Effector memory CD4-positive, alpha-beta T cell (primary cell): ENCODE measurements around the gene MTHFR.
A peak's percentile ranks its signal among the peaks of the same experiment; 100 is the strongest.

Experiments used
- DNase-seq, 3 donors: peaks; one replicate each; pipeline ENCODE4 v3.0.0-alpha.2; 2020
- H3K27ac ChIP-seq: 2 replicates; pipeline ENCODE4 v1.7.0; 2013; ENCODE audit warnings: mild to moderate bottlenecking, low read length, moderate library complexity; ENCODE audit not compliant: insufficient read depth, poor library complexity, severe bottlenecking
- H3K27me3 ChIP-seq: replicated peaks from 2 replicates; pipeline ENCODE4 v1.7.0; 2013; ENCODE audit warnings: mild to moderate bottlenecking, low read length; ENCODE audit not compliant: insufficient read depth, control insufficient read depth, poor library complexity, severe bottlenecking
- H3K36me3 ChIP-seq: 2 replicates; pipeline ENCODE4 v1.7.0; 2013; ENCODE audit warnings: mild to moderate bottlenecking, low read length, moderate library complexity; ENCODE audit not compliant: control insufficient read depth, insufficient read depth
- H3K4me1 ChIP-seq: 2 replicates; pipeline ENCODE4 v1.7.0; 2013; ENCODE audit warnings: low read length, mild to moderate bottlenecking; ENCODE audit not compliant: control insufficient read depth, insufficient read depth, poor library complexity, severe bottlenecking
- H3K4me3 ChIP-seq: 2 replicates; pipeline ENCODE4 v1.7.0; 2013; ENCODE audit warnings: low read length, low read depth, mild to moderate bottlenecking; ENCODE audit not compliant: insufficient read depth, poor library complexity, severe bottlenecking
- H3K9me3 ChIP-seq: 2 replicates; pipeline ENCODE4 v1.7.0; 2013; ENCODE audit warnings: mild to moderate bottlenecking, low read length, moderate library complexity; ENCODE audit not compliant: control insufficient read depth

MTHFR gene

GRCh38 chr1:11788549-11789053 is 17.2 kb downstream of the MTHFR start:
- Histone ChIP-seq H3K36me3 (peaks cover 24% of the 10 kb centered on the region), H3K4me1 (peaks cover 9% of the 10 kb centered on the region), H3K4me3 (no peak overlapping the region), H3K27ac (no peak overlapping the region), H3K9me3 (no peaks in the 10 kb centered on the region), H3K27me3 (no peaks in the 10 kb centered on the region)
- DNase-seq, result no peak

DNA sequence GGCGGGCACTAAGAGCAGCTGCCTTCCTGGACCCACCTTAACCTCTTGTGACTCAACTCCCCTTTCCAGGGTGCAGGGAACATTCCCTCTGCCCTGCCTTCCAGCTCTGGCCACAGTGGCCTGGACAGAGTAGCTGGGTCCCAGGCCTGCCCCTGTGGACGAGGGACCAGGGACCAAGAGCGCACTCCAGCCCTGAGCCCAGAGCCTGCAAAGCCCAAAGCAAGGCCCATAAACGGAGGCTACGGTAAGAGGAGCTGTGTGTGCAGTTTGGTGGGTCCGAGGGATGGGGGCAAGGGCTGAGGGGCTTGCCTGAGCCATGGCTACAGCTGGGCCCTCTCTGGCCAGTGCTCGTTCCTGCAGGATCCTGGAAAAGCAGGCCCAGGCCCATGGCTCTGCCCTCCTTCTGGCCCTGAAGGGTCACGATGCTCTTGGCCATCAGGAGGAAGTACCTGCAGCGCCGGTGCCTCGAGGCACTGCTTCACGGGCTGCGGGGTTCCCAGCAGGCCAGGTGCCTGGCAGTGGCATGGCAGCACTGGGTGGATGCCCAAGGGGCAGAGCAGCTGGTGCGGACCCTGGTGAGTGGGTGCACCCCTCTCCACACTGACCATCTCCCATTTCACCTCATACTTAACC is 17.8 kb downstream of the MTHFR start:
- DNase-seq, result no peak

GRCh38 chr1:11787251-11787803 is 18.4 kb downstream of the MTHFR start:
- H3K36me3 ChIP-seq, result peaks cover 18% of the 10 kb centered on the region
- H3K27me3 ChIP-seq, result no peaks in the 10 kb centered on the region
- H3K27ac ChIP-seq, result no peak overlapping the region
- H3K4me3 ChIP-seq, result no peak overlapping the region
- no peak for DNase-seq
- H3K4me1 ChIP-seq, result peaks cover 9% of the 10 kb centered on the region
- no peaks in the 10 kb centered on the region for H3K9me3 ChIP-seq

More for the DNA sequence above, 17.8 kb downstream of the MTHFR start:
- H3K9me3 ChIP-seq, result no peaks in the 10 kb centered on the region
- no peak overlapping the region for H3K4me3 ChIP-seq
- H3K36me3 ChIP-seq, result peaks cover 24% of the 10 kb centered on the region
- peaks cover 9% of the 10 kb centered on the region for H3K4me1 ChIP-seq
- no peak overlapping the region for H3K27ac ChIP-seq
- no peaks in the 10 kb centered on the region for H3K27me3 ChIP-seq

DNA sequence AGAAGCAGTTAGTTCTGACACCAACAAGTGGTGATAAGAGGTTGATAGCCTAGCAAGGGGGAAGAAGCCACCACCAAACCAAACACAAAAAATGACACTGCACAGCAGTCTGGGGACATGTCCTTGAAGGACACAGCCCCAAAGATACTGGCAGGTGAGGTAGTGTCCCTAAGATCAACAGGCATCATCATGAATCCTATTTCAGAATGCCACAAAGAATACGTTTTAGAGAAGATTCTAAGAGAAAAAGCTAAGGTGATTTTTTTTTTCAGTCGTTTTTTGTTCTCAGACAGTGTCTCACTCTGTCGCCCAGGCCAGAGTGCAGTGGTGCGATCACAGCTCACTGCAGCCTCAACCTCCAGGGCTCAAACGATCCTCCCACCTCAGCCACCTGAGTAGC is 19.6 kb downstream of the MTHFR start:
- Histone ChIP-seq H3K4me3 (no peak overlapping the region), H3K27me3 (no peaks in the 10 kb centered on the region), H3K9me3 (no peaks in the 10 kb centered on the region), H3K4me1 (peaks cover 9% of the 10 kb centered on the region), H3K27ac (no peak overlapping the region), H3K36me3 (peaks cover 11% of the 10 kb centered on the region)
- DNase-seq, result no peak

- Histone ChIP-seq H3K9me3 (no peaks in the 10 kb centered on the region), H3K27me3 (no peaks in the 10 kb centered on the region), H3K4me1 (peaks cover 9% of the 10 kb centered on the region), H3K27ac (no peak overlapping the region), H3K4me3 (peak overlapping the region; percentile 43), H3K36me3 (peaks cover 3% of the 10 kb centered on the region)
- DNase-seq, result no peak
Measured at GRCh38 chr1:11784993-11785769, 20.6 kb downstream of the MTHFR start.

- H3K4me1 ChIP-seq, result peaks cover 9% of the 10 kb centered on the region
- DNase-seq, result no peak
- H3K4me3 ChIP-seq, result peak overlapping the region; percentile 43
- no peaks in the 10 kb centered on the region for H3K9me3 ChIP-seq
- H3K27ac ChIP-seq, result no peak overlapping the region
- no peaks in the 10 kb centered on the region for H3K36me3 ChIP-seq
- H3K27me3 ChIP-seq, result no peaks in the 10 kb centered on the region
Measured at GRCh38 chr1:11784256-11784992, 21.3 kb downstream of the MTHFR start.

GRCh38 chr1:11783556-11783955 is 22.2 kb downstream of the MTHFR start:
- no peaks in the 10 kb centered on the region for H3K27me3 ChIP-seq
- H3K4me1 ChIP-seq, result peaks cover 9% of the 10 kb centered on the region
- no peaks in the 10 kb centered on the region for H3K36me3 ChIP-seq
- H3K4me3 ChIP-seq, result no peak overlapping the region
- H3K9me3 ChIP-seq, result no peaks in the 10 kb centered on the region
- H3K27ac ChIP-seq, result no peak overlapping the region
- DNase-seq, result no peak

GRCh38 chr1:11782127-11782708 is 23.5 kb downstream of the MTHFR start:
- no peaks in the 10 kb centered on the region for H3K36me3 ChIP-seq
- no peak overlapping the region for H3K4me3 ChIP-seq
- H3K27me3 ChIP-seq, result no peaks in the 10 kb centered on the region
- no peak for DNase-seq
- H3K9me3 ChIP-seq, result no peaks in the 10 kb centered on the region
- no peak overlapping the region for H3K27ac ChIP-seq
- H3K4me1 ChIP-seq, result peaks cover 9% of the 10 kb centered on the region

GRCh38 chr1:11781297-11781696 is 24.5 kb downstream of the MTHFR start:
- Histone ChIP-seq H3K27ac (no peak overlapping the region), H3K4me3 (no peak overlapping the region), H3K36me3 (no peaks in the 10 kb centered on the region), H3K27me3 (no peaks in the 10 kb centered on the region), H3K4me1 (peaks cover 9% of the 10 kb centered on the region), H3K9me3 (no peaks in the 10 kb centered on the region)
- DNase-seq, result no peak
